Vein endothelial cell (primary cell): ENCODE measurements around the gene VDAC1. TPM values are rescaled to one million over a fixed set of nuclear protein-coding genes. Genes with fewer than 3 reads are reported as not detected.

ENCODE experiments used
- total RNA-seq: library from RNA; depleted of rRNA; stranded (reverse); fragments of >200 nt; gene quantifications from 2 replicates; pipeline ENCODE4 v1.2.3, GENCODE V29; 2012

The VDAC1 gene
- total RNA-seq, result 342 and 347 TPM in 2 replicates

GRCh38 chr5:134004626-134005416 lies at the start of gene VDAC1:
Gene VDAC1 (minus strand): TSS chr5:134004975. CDS start chr5:133993012, 11,963 bp downstream.

GRCh38 chr5:133968204-133968980 lies 36.4 kb downstream of the VDAC1 start, which contains the start of gene C5orf15:
Gene C5orf15 (minus strand): TSS chr5:133968625. CDS start chr5:133968584, 41 bp downstream.

Other genes with a start within 250 kb of the VDAC1 start
- 39.5 and 41.7 TPM in 2 replicates for gene C5orf15, start 36.4 kb downstream of the VDAC1 start, total RNA-seq
- gene TCF7, start 109.7 kb upstream of the VDAC1 start, total RNA-seq, result 0.29 and 0.33 TPM in 2 replicates
- 145 and 244 TPM in 2 replicates for gene SKP1, start 172.0 kb upstream of the VDAC1 start, total RNA-seq
- 92.1 and 106 TPM in 2 replicates for gene PPP2CA, start 221.1 kb upstream of the VDAC1 start, total RNA-seq